Hematopoietic multipotent progenitor cell treated with erythropoietin and hydrocortisone succinate and interleukin-3 and kit ligand, for 4 days (in vitro differentiated cells): ENCODE measurements around the gene CPXM1.
A peak's percentile ranks its signal among the peaks of the same experiment; 100 is the strongest.
"Not testable (repeated sequence)": the region's sequence is repeated elsewhere in the genome, so short reads cannot be mapped to it uniquely, and the experiment has no call there.

Experiments used
- DNase-seq: peaks from one replicate; pipeline ENCODE4 v3.0.0-alpha.2; 2015

CPXM1 gene

GRCh38 chr20:2800521-2801285, at the start of gene CPXM1:
CPXM1 (minus strand) TSS chr20:2800627; CDS start chr20:2800572, 55 bp downstream.
- peak; percentile 96 for DNase-seq

GRCh38 chr20:2849529-2849928, 49.1 kb upstream of the CPXM1 start:
- DNase-seq, result no peak

GRCh38 chr20:2847802-2848201, 47.4 kb upstream of the CPXM1 start:
- no peak for DNase-seq

GRCh38 chr20:2846698-2847097, 46.3 kb upstream of the CPXM1 start:
- DNase-seq, result no peak

- DNase-seq, result peak; percentile 35
Observed at GRCh38 chr20:2845607-2846006, 45.2 kb upstream of the CPXM1 start.

GRCh38 chr20:2840967-2841531, 40.6 kb upstream of the CPXM1 start:
- peak; percentile 61 for DNase-seq

- peak; percentile 95 for DNase-seq
Observed at GRCh38 chr20:2840138-2840966, 39.9 kb upstream of the CPXM1 start, which contains the start of the genes PCED1A and VPS16. PCED1A (minus strand) TSS chr20:2840655; CDS start chr20:2839912, 743 bp downstream. VPS16 (plus strand) TSS chr20:2840745; CDS start chr20:2840775, 30 bp downstream.

GRCh38 chr20:2839732-2840137, 39.3 kb upstream of the CPXM1 start:
- DNase-seq, result no peak

- no peak for DNase-seq
Observed at GRCh38 chr20:2838847-2839671, 38.6 kb upstream of the CPXM1 start.

- no peak for DNase-seq
Observed at GRCh38 chr20:2838170-2838797, 37.9 kb upstream of the CPXM1 start.

GRCh38 chr20:2837221-2837960, 37.0 kb upstream of the CPXM1 start:
- no peak for DNase-seq

GRCh38 chr20:2836035-2836434, 35.6 kb upstream of the CPXM1 start:
- no peak for DNase-seq

- DNase-seq, result no peak
Observed at GRCh38 chr20:2835331-2835796, 34.9 kb upstream of the CPXM1 start.

- DNase-seq, result no peak
Observed at GRCh38 chr20:2834401-2835110, 34.1 kb upstream of the CPXM1 start.

GRCh38 chr20:2833761-2834160, 33.3 kb upstream of the CPXM1 start:
- DNase-seq, result no peak

GRCh38 chr20:2831206-2831605, 30.8 kb upstream of the CPXM1 start:
- DNase-seq, result not testable (repeated sequence)

GRCh38 chr20:2829376-2829775, 28.9 kb upstream of the CPXM1 start:
- DNase-seq, result no peak

GRCh38 chr20:2826655-2827054, 26.2 kb upstream of the CPXM1 start:
- DNase-seq, result no peak

- no peak for DNase-seq
Observed at GRCh38 chr20:2825761-2826160, 25.3 kb upstream of the CPXM1 start.

- peak; percentile 58 for DNase-seq
Observed at GRCh38 chr20:2822073-2822472, 21.6 kb upstream of the CPXM1 start.
